H1 (cell line): Measurements from ENCODE around the gene ANAPC13. TPM values are rescaled to one million over a fixed set of nuclear protein-coding genes. Genes with fewer than 3 reads are reported as not detected.

Experiments used
- CHD7 ChIP-seq: fragments of 300-600 bp; sonication (generic); IDR thresholded peaks from 2 replicates; pipeline ENCODE4 v1.7.1; 2012; ENCODE audit warnings: low read length, moderate library complexity, mild to moderate bottlenecking, inconsistent platforms; ENCODE audit not compliant: insufficient replicate concordance
- HDAC2 ChIP-seq, 2 experiments: fragments of 300-600 bp in 1 of 2; sonication (generic) in 1 of 2; IDR thresholded peaks; 2 replicates each; pipeline ENCODE4 v1.6.1; 2011 to 2012; ENCODE audit warnings: low read depth in 2 of 2, low read length in 2 of 2, mild to moderate bottlenecking in 2 of 2, moderate library complexity in 2 of 2, borderline replicate concordance in 1 of 2, inconsistent platforms in 1 of 2
- MAX ChIP-seq: IDR thresholded peaks from 2 replicates; pipeline ENCODE4 v1.6.1; 2012; ENCODE audit warnings: inconsistent platforms
- polyA plus RNA-seq, 7 experiments: library from polyadenylated mRNA; depleted of rRNA in 3 of 7; stranded (reverse) in 5 of 7; unstranded in 2 of 7; fragments of >200 nt in 5 of 7; fragments of 200-250 nt in 2 of 7; gene quantifications; 1 replicate in 5 of 7; 2 replicates in 1 of 7; 4 replicates in 1 of 7; pipeline versions ENCODE4 v1.2.1 to v1.2.3, GENCODE V29; 2011 to 2013; ENCODE audit warnings: missing spikeins in 2 of 7, mixed read lengths in 2 of 7
- total RNA-seq: library from RNA; stranded (reverse); fragmentation: NEBNext Ultra II Directional; extraction: Animal tissue kit (Norgen Biotek cat#: 25700); gene quantifications from 2 replicates; pipeline ENCODE4 v1.2.1, GENCODE V29; 2021

The ANAPC13 gene
- total and polyA plus RNA-seq, 2 of the 8 experiments (the other 6 are each of a cell fraction or from before 2014, with no cell fraction given) = 33.3 to 34.0 TPM

GRCh38 chr3:134525293-134525692 lies 39.5 kb upstream of the ANAPC13 start (continued):
- no peak for TF ChIP-seq CHD7
- no peak for TF ChIP-seq MAX
- TF ChIP-seq HDAC2 (IDR thresholded peaks at IDR 0.05; ENCODE audit: borderline replicate concordance in 1 of 2, low read depth in 2 of 2, low read length in 2 of 2) = no peak
